ENCODE measurements around the gene SLF2.

GRCh38 chr10:100965820-100966219 is 53.1 kb downstream of the SLF2 start:
- TF ChIP-seq TAF1 (IDR thresholded peaks at IDR 0.05; ENCODE audit: low read depth, low read length), result no peak
- TF ChIP-seq POLR2A (IDR thresholded peaks at IDR 0.05; ENCODE audit: low read depth, low read length), result no peak
- no peak for TF ChIP-seq PAX5 (IDR thresholded peaks at IDR 0.05; ENCODE audit: insufficient read depth, low read length, severe bottlenecking)
- no peak for TF ChIP-seq POLR2AphosphoS5 (IDR thresholded peaks at IDR 0.05; ENCODE audit: low read depth, low read length)
- no peak for TF ChIP-seq POU2F2 (IDR thresholded peaks at IDR 0.05; ENCODE audit: low read depth, low read length)
- no peak for TF ChIP-seq SPI1 (IDR thresholded peaks at IDR 0.05; ENCODE audit: low read depth, low read length)
